T-helper 17 cell (primary cell): Measurements from ENCODE around the gene RTN4RL2. TPM values are rescaled to one million over a fixed set of nuclear protein-coding genes. Genes with fewer than 3 reads are reported as not detected.
A peak's percentile ranks its signal among the peaks of the same experiment; 100 is the strongest.

Source experiments
- ATAC-seq: fragments of 150-1000 bp; cut with Tn5 transposase; 2 replicates; pipeline ENCODE4 v1.10.0; 2021; ENCODE audit warnings: mild to moderate bottlenecking, moderate library complexity
- DNase-seq, 3 donors: peaks; one replicate each; pipeline versions ENCODE4 v3.0.0 to v3.0.0-alpha.2; 2020 to 2021
- H3K9me3 ChIP-seq: one replicate; pipeline ENCODE4 v1.7.0; 2013; ENCODE audit warnings: low read length, mild to moderate bottlenecking; ENCODE audit not compliant: control insufficient read depth, poor library complexity, severe bottlenecking
- H3K27ac Mint-ChIP-seq: one replicate; pipeline ENCODE4 v1.8.0; 2022; ENCODE audit warnings: mild to moderate bottlenecking, moderate library complexity, mixed read lengths
- H3K27me3 Mint-ChIP-seq: one replicate; pipeline ENCODE4 v1.8.0; 2022; ENCODE audit warnings: mixed read lengths
- H3K36me3 Mint-ChIP-seq: one replicate; pipeline ENCODE4 v1.8.0; 2022; ENCODE audit warnings: low read depth, mixed read lengths
- H3K4me1 Mint-ChIP-seq: one replicate; pipeline ENCODE4 v1.8.0; 2022; ENCODE audit warnings: mild to moderate bottlenecking, mixed read lengths
- H3K4me3 Mint-ChIP-seq: one replicate; pipeline ENCODE4 v1.8.0; 2022; ENCODE audit warnings: mild to moderate bottlenecking, moderate library complexity, mixed read lengths
- total RNA-seq, 4 donors: library from RNA in 2 of 4; stranded (reverse) in 2 of 4; gene quantifications; one replicate each; pipeline ENCODE4 v1.2.3 and lab custom pipeline; 2022 to 2026

Gene RTN4RL2
- total RNA-seq, 2 donors from 2014 or later = 0.23 TPM; not detected in 1

DNA sequence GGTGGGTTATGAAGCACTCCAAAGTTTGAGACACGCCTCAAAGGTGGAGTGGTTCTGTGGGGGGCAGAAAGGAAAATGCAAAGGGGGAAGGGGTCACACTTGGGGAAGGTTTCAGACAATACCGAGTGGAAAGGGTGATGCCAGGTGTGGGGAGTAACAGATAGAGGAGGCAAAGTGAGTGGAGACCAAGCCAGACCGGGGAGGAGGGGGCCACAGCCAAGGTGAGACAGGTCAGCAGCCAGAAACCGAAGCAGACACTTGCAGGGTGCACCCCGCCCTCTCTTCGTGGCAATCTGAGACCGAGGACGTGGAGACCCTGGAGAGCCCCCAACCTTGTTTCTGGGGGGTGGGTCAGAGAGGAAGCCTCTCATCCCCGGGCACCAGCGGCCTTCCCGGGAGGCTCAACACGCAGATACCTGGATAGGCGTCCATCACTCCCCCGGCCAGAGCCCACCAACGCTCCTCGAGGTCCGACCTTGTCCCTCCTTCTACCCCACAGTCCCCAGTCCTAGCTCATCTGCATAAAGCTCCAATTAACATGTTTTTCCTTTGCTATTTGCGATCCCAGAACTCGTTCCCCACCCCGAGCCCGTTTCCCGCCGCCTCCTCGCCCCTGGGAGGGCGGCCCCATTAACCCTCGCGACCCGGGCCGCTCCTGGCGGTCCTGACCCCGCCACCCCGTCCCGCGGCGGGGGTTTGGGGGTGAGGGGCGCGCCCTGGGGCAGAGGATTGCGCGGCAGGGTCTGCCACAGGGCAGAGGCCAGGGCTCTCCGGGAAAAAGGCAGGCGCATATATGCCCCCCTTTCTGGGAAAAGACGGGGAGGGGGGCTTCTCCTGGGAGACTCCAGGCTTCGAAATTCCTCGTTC lies 21.8 kb downstream of the RTN4RL2 start:
- H3K4me1 Mint-ChIP-seq = peaks cover 22% of the 10 kb centered on the region
- no peaks in the 10 kb centered on the region for H3K9me3 ChIP-seq
- H3K27me3 Mint-ChIP-seq = peaks cover 26% of the 10 kb centered on the region
- ATAC-seq (no peak), DNase-seq (no peak)
- H3K27ac Mint-ChIP-seq = no peak overlapping the region
- peak overlapping the region; percentile 69 for H3K4me3 Mint-ChIP-seq
- H3K36me3 Mint-ChIP-seq = peaks cover 8% of the 10 kb centered on the region

DNA sequence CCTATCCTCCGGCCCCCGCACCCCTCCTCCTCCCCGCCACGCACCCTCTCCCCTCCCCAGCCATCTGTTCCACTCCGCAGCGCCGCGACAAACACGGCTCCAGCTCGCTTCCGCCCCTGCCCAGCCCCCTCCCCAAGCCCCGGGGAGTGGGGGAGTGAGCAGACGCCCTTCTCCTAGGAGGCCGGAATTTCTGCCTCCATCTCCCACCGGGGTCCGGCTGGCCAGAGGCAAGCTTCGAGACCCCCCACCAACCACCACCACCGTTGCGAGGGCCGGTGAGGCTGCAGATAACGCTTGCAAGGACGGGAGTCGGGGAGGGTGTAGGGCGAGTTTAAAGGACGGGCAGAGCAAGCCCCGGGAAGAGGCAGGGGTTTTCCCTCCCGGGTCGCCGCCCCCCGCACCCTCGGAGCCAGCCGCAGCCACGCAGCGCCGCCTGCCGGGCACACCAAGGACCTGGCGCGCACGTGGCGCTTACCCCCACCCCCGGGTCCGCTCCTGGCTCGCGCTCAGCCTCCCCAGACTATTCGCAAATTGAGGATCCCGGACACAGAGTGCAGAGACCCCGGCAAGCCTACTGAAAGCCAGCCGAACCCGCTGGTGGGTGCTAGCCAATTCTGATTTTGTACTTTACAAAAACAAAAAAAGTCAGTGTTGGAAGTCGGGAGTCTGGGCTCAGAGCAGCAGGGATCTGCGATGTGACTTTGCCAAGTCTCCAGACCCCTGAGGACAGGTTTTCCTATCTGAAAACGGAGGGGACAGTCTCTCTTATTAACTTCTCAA lies 22.6 kb downstream of the RTN4RL2 start:
- H3K27ac Mint-ChIP-seq = no peak overlapping the region
- no peak overlapping the region for H3K4me3 Mint-ChIP-seq
- ATAC-seq (peak; percentile 80), DNase-seq (peak; percentile 48 to 55 (median 53))
- no peaks in the 10 kb centered on the region for H3K9me3 ChIP-seq
- peaks cover 31% of the 10 kb centered on the region for H3K27me3 Mint-ChIP-seq
- peaks cover 22% of the 10 kb centered on the region for H3K4me1 Mint-ChIP-seq
- peaks cover 14% of the 10 kb centered on the region for H3K36me3 Mint-ChIP-seq

DNA sequence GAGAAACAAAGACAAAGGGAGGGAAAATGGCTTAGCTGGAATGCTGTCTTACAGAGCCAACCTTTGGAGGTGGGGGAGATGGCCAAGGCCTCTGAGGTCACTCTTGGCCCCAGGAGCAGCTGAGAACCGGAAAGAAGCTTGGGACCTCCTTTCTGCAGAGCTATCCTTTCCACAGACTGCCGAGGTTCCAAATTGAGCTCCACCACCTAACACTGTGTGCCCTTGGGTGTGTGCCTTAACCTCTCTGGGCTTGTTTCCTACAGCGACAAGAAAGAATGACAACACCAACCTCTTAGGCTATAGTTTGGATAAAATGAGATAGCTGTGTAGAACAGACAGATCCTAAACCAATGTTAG lies 23.2 kb downstream of the RTN4RL2 start:
- Mint-ChIP-seq H3K27me3 (peaks cover 31% of the 10 kb centered on the region), H3K4me3 (no peak overlapping the region), H3K27ac (no peak overlapping the region), H3K36me3 (peaks cover 19% of the 10 kb centered on the region), H3K4me1 (peaks cover 19% of the 10 kb centered on the region)
- ATAC-seq = no peak
- DNase-seq = no peak
- no peaks in the 10 kb centered on the region for H3K9me3 ChIP-seq

- no peak overlapping the region for H3K27ac Mint-ChIP-seq
- H3K36me3 Mint-ChIP-seq = peaks cover 24% of the 10 kb centered on the region
- peaks cover 31% of the 10 kb centered on the region for H3K27me3 Mint-ChIP-seq
- ATAC-seq (no peak), DNase-seq (no peak)
- H3K9me3 ChIP-seq = no peaks in the 10 kb centered on the region
- no peak overlapping the region for H3K4me3 Mint-ChIP-seq
- H3K4me1 Mint-ChIP-seq = peaks cover 23% of the 10 kb centered on the region
These were observed 23.9 kb downstream of the RTN4RL2 start for GRCh38 chr11:57484141-57484710.

GRCh38 chr11:57485217-57485990 lies 25.1 kb downstream of the RTN4RL2 start:
- Mint-ChIP-seq H3K4me1 (peaks cover 15% of the 10 kb centered on the region), H3K4me3 (no peak overlapping the region)

GRCh38 chr11:57487021-57487778 lies 26.9 kb downstream of the RTN4RL2 start:
- H3K4me1 Mint-ChIP-seq = peaks cover 6% of the 10 kb centered on the region
- H3K27me3 Mint-ChIP-seq = peaks cover 31% of the 10 kb centered on the region
- H3K36me3 Mint-ChIP-seq = peaks cover 24% of the 10 kb centered on the region
- H3K9me3 ChIP-seq = no peaks in the 10 kb centered on the region
- no peak overlapping the region for H3K4me3 Mint-ChIP-seq
- no peak overlapping the region for H3K27ac Mint-ChIP-seq
- no peak for ATAC-seq
- no peak for DNase-seq

More at GRCh38 chr11:57485217-57485990, 25.1 kb downstream of the RTN4RL2 start:
- DNase-seq (no peak), ATAC-seq (no peak)
- no peaks in the 10 kb centered on the region for H3K9me3 ChIP-seq
- H3K27me3 Mint-ChIP-seq = peaks cover 31% of the 10 kb centered on the region
- peaks cover 24% of the 10 kb centered on the region for H3K36me3 Mint-ChIP-seq
- H3K27ac Mint-ChIP-seq = no peak overlapping the region

DNA sequence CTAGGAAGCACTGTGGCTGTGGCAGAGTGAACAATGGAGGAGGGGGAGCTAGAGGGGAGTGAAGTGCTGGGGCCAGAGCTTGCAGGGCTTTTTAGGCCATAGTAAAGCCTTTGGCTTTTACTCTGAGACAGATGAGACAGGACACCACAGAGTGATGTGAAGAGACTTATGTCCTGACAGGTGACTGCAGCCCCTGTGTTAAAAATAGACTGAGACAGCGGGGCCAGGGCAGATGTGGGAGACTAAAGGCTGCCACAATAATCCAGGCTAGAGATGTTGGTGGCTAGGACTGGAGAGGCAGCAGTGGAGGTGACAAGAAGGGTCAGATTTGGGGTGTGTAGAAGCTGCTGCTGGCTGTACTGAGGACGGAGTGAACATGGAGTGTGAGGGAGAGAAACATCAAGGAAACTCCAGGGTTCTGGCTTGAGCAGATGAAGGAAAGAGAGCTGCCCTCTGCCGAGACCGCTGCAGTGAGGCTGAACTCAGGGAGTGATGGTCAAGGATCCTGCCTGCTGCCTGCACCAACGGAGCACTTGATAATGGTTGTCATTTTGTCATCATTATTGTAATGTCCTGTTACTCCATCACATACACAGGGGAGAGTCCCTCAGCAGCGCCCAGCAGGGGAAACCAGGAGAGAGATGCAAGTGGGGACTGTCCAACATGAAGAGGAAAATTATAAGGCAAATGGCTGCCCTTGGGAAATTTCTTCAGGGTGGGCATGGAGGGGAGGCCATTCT lies 27.8 kb downstream of the RTN4RL2 start:
- Mint-ChIP-seq H3K27ac (peak overlapping the region; percentile 80), H3K4me3 (no peak overlapping the region), H3K4me1 (peaks cover 6% of the 10 kb centered on the region), H3K36me3 (peaks cover 24% of the 10 kb centered on the region), H3K27me3 (peaks cover 31% of the 10 kb centered on the region)
- ATAC-seq (no peak), DNase-seq (no peak)
- H3K9me3 ChIP-seq = no peaks in the 10 kb centered on the region

DNA sequence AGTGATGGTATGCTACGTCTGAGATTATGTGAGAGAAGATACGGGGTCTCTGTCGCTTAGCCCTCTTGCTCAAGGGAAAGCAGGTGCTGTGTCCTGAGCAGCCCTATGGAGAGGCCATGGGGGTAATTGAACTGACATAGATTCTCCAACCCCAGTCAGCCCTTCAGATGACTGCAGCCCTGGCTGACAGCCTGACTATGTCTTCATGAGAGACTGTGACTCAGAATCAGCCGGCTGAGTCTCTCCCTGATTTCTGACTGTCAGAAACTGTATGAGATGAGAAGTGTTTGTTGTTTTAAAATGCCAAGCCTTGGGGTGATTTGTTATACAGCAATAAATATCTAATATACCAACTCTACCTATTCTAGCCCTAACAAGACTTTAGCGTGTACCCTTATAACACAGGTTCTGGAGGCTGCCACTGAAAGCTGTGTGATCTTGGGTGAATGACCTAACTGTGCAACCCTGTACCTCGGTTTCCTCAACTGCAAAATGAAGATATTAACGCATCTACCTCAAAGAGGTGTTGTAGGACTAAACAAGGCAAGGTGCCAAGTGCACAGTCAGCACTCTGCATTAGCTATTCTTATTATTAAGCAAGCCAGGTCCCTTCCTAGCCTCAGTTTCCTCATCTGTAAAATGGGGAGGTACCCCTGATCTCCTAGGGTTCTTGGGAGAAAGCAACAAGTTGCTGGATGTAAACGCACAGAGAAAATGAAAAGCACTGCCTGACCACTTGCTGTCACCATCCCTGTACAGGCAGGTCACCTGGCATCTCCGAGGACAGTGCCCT lies 30.3 kb downstream of the RTN4RL2 start:
- Mint-ChIP-seq H3K27ac (no peak overlapping the region), H3K4me3 (no peak overlapping the region), H3K27me3 (peaks cover 14% of the 10 kb centered on the region), H3K36me3 (peaks cover 18% of the 10 kb centered on the region), H3K4me1 (peaks cover 6% of the 10 kb centered on the region)
- no peak for ATAC-seq
- H3K9me3 ChIP-seq = no peaks in the 10 kb centered on the region
- no peak for DNase-seq

GRCh38 chr11:57491371-57492061 lies 31.2 kb downstream of the RTN4RL2 start:
- Mint-ChIP-seq H3K27ac (no peak overlapping the region), H3K4me1 (peaks cover 6% of the 10 kb centered on the region), H3K4me3 (no peak overlapping the region), H3K36me3 (peaks cover 17% of the 10 kb centered on the region), H3K27me3 (peaks cover 12% of the 10 kb centered on the region)
- DNase-seq (peak in 1 of 3 donors; percentile 34), ATAC-seq (peak; percentile 49)
- H3K9me3 ChIP-seq = no peaks in the 10 kb centered on the region

DNA sequence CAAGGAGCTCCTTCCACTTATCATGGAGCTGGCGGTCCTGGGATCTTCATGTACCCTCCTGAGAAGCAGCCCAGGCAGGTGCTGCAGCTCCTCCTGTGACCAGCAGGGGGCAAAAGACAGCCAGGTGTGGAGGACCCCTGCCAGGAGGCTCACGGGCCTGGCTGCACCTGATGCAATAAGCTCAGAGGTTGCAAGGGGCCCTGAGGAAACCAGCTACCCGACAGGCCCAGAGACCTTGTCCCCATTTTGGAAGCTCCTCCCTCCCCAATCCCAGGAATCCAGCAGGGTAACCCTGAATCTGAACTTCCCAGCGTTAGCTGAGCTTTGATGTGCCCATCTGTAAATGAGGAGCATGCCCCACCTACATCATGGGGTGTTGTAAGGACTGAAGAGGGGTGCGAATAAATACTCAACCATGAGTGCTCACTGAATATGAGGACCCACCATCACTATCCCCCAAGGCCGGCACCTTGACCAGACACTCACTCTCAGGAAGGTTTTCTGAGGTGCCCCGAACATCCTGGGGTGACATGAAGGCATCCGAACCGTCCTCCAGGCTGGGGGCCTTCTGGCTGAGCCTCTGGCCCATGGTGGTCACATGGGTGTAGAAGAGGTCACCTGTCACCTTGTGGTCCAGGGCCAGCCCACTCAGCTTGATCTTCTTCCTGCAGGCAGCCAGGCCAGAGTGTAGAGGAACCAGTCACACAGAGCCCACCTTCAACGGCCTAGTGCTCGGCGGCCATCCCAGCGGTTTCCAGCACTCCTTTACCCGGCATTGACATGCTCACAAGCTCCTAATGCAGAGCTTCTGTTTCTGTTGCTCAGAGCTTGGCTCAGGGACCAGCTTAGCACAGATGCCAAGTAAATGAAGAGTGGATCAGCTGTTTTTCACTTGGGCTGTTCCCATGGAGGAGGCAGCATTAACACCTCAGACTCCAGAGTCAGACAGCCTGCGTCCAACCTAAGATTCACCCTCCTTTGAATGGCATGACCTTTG lies 33.5 kb downstream of the RTN4RL2 start:
- no peak overlapping the region for H3K4me3 Mint-ChIP-seq
- ATAC-seq = peak; percentile 90
- H3K4me1 Mint-ChIP-seq = peaks cover 4% of the 10 kb centered on the region

More for the DNA sequence above, 33.5 kb downstream of the RTN4RL2 start:
- no peaks in the 10 kb centered on the region for H3K27me3 Mint-ChIP-seq
- peak; percentile 55 to 68 (median 62) for DNase-seq
- no peaks in the 10 kb centered on the region for H3K9me3 ChIP-seq
- H3K27ac Mint-ChIP-seq = no peak overlapping the region
- H3K36me3 Mint-ChIP-seq = peaks cover 3% of the 10 kb centered on the region
